Spleen (tissue), 11 donors: Measurements from ENCODE around the gene HOXC11. TPM values are rescaled to one million over a fixed set of nuclear protein-coding genes. Genes with fewer than 3 reads are reported as not detected.

Experiments used
- DNase-seq: peaks from one replicate; pipeline ENCODE4 v3.0.0-alpha.2; 2020
- H3K27ac ChIP-seq, 8 donors: fragments of 200-600 bp; sonication (generic) in 7 of 8; 1 replicate in 4 of 8; 2 replicates in 4 of 8; pipeline versions ENCODE4 v1.5.0 to v1.8.0; 2016 to 2021; ENCODE audit warnings: inconsistent platforms in 4 of 8, mild to moderate bottlenecking in 4 of 8, moderate library complexity in 1 of 8
- H3K27me3 ChIP-seq, 7 donors: fragments of 200-600 bp; sonication (generic) in 6 of 7; replicated peaks in 1 of 7; 1 replicate in 4 of 7; 2 replicates in 3 of 7; pipeline versions ENCODE4 v1.5.0 to v1.8.0; 2016 to 2021; ENCODE audit warnings: inconsistent platforms in 3 of 7, mild to moderate bottlenecking in 1 of 7
- H3K36me3 ChIP-seq, 6 donors: fragments of 200-600 bp; sonication (generic) in 5 of 6; 1 replicate in 4 of 6; 2 replicates in 2 of 6; pipeline versions ENCODE4 v1.5.0 to v1.8.0; 2016 to 2021; ENCODE audit warnings: inconsistent platforms in 2 of 6
- H3K4me1 ChIP-seq, 6 donors: fragments of 200-600 bp; sonication (generic) in 5 of 6; 1 replicate in 3 of 6; 2 replicates in 3 of 6; pipeline versions ENCODE4 v1.5.0 to v1.8.0; 2016 to 2021; ENCODE audit warnings: inconsistent platforms in 3 of 6
- H3K4me3 ChIP-seq, 8 donors: fragments of 200-600 bp; sonication (generic) in 7 of 8; 1 replicate in 4 of 8; 2 replicates in 4 of 8; pipeline versions ENCODE4 v1.5.0 to v1.8.0; 2016 to 2021; ENCODE audit warnings: inconsistent platforms in 4 of 8, mild to moderate bottlenecking in 4 of 8, moderate library complexity in 2 of 8
- H3K9me3 ChIP-seq, 8 donors: fragments of 200-600 bp; sonication (generic) in 7 of 8; 1 replicate in 4 of 8; 2 replicates in 4 of 8; pipeline versions ENCODE4 v1.5.0 to v1.8.0; 2016 to 2021; ENCODE audit warnings: inconsistent platforms in 4 of 8
- CTCF ChIP-seq, 11 experiments: fragments of 200-600 bp in 7 of 11; fragments of 450-650 bp in 4 of 11; sonication (generic) in 4 of 11; IDR thresholded peaks in 8 of 11; conservative IDR thresholded peaks in 3 of 11; 1 replicate in 7 of 11; 2 replicates in 4 of 11; pipeline versions ENCODE4 v1.4.0 to v1.8.0; 2016 to 2021; ENCODE audit warnings: antibody characterized with exemption in 11 of 11, inconsistent platforms in 4 of 11, mild to moderate bottlenecking in 1 of 11
- POLR2A ChIP-seq, 3 donors: fragments of 450-650 bp; IDR thresholded peaks; one replicate each; pipeline ENCODE4 v1.5.1; 2017; ENCODE audit warnings: antibody characterized with exemption in 3 of 3, mild to moderate bottlenecking in 1 of 3
- POLR2AphosphoS5 ChIP-seq, 3 donors: sonication (generic); formaldehyde crosslinking; IDR thresholded peaks; one replicate each; pipeline ENCODE4 v1.5.1; 2017; ENCODE audit warnings: antibody characterized with exemption in 3 of 3
- whole genome bisulfite sequencing, 5 donors: extraction: QIAGEN DNeasy Blood & Tissue Kit in 3 of 5; methylation state at CpG; one replicate each; pipeline versions ENCODE4 v1.1.5 to v1.1.7; 2013 to 2018; 5-methylcytosine and 5-hydroxymethylcytosine counted together
- intact Hi-C: fragments of 100-400 bp; cut with DNase I; formaldehyde crosslinking; loops from one replicate; pipeline ENCODE4 v1.15.0; 2023; ENCODE audit warnings: low total_unique reads
- polyA plus RNA-seq, 3 donors: library from polyadenylated mRNA; stranded (reverse); fragments of 200-250 nt; gene quantifications; one replicate each; pipeline ENCODE4 v1.2.1, GENCODE V29; 2013
- total RNA-seq, 7 donors: library from RNA; depleted of rRNA in 3 of 7; stranded (reverse); fragments of >200 nt in 3 of 7; fragmentation: NEBNext Ultra II Directional in 4 of 7; extraction: Animal tissue kit (Norgen Biotek cat#: 25700) in 4 of 7; gene quantifications; one replicate each; pipeline versions ENCODE4 v1.1.0 to v1.2.1, GENCODE V29; 2016 to 2021
- donor health status: healthy with polysubstance abuse.
- donor health status: DM: no; HTN: no; CAD: no; lungs with moderate emphysema.
- donor health status: DM: no; HTN: no; CAD: no.
- donor health status: Bipolar disorder and iron deficiency.
- donor health status: healthy.
- donor health status: DM: no; HTN: no; CAD: no.
- donor health status: DM: yes; HTN: yes; CAD: no.

The HOXC11 gene
- total and polyA plus RNA-seq, 10 donors = not detected

- H3K36me3 ChIP-seq = no peaks in the 10 kb centered on the region
- TF ChIP-seq CTCF (IDR thresholded peaks at IDR 0.05 in 8 of 11, conservative IDR thresholded peaks at IDR 0.05 in 3 of 11) (no peak), POLR2AphosphoS5 (IDR thresholded peaks at IDR 0.05) (no peak), POLR2A (IDR thresholded peaks at IDR 0.05) (no peak)
- H3K9me3 ChIP-seq = peaks cover 0 to 11% (median 0%) of the 10 kb centered on the region in 8 donors
- no peak overlapping the region for H3K4me3 ChIP-seq
- peak; percentile 31 for DNase-seq
- H3K27ac ChIP-seq = no peak overlapping the region
- peaks cover 24 to 100% (median 100%) of the 10 kb centered on the region in 7 donors for H3K27me3 ChIP-seq
- intact Hi-C loops = no loop called here
- WGBS, 5 donors = 39 to 53% (median 42%) methylated on average over 2 of the region's 2 CpGs
- peaks cover 12 to 34% (median 28%) of the 10 kb centered on the region in 6 donors for H3K4me1 ChIP-seq
Measured at GRCh38 chr12:53971686-53972085, 1.2 kb upstream of the HOXC11 start.

GRCh38 chr12:53972152-53972702, 699 bp upstream of the HOXC11 start:
- no peak overlapping the region for H3K4me3 ChIP-seq
- peaks cover 24 to 100% (median 100%) of the 10 kb centered on the region in 7 donors for H3K27me3 ChIP-seq
- peaks cover 0 to 11% (median 0%) of the 10 kb centered on the region in 8 donors for H3K9me3 ChIP-seq
- WGBS, 5 donors = 26 to 39% (median 29%) methylated on average over 9 of the region's 9 CpGs
- intact Hi-C loops = no loop called here
- TF ChIP-seq POLR2A (IDR thresholded peaks at IDR 0.05) (no peak), CTCF (IDR thresholded peaks at IDR 0.05 in 8 of 11, conservative IDR thresholded peaks at IDR 0.05 in 3 of 11) (no peak), POLR2AphosphoS5 (IDR thresholded peaks at IDR 0.05) (no peak)
- H3K36me3 ChIP-seq = no peaks in the 10 kb centered on the region
- peaks cover 12 to 30% (median 26%) of the 10 kb centered on the region in 6 donors for H3K4me1 ChIP-seq
- H3K27ac ChIP-seq = no peak overlapping the region
- peak; percentile 18 for DNase-seq

- TF ChIP-seq POLR2AphosphoS5 (IDR thresholded peaks at IDR 0.05) (no peak), POLR2A (IDR thresholded peaks at IDR 0.05) (no peak), CTCF (IDR thresholded peaks at IDR 0.05 in 8 of 11, conservative IDR thresholded peaks at IDR 0.05 in 3 of 11) (no peak)
- Histone ChIP-seq H3K27me3 (peaks cover 27 to 100% (median 99%) of the 10 kb centered on the region in 7 donors), H3K9me3 (peaks cover 0 to 11% (median 0%) of the 10 kb centered on the region in 8 donors), H3K36me3 (no peaks in the 10 kb centered on the region), H3K4me1 (peaks cover 12 to 35% (median 26%) of the 10 kb centered on the region in 6 donors), H3K27ac (no peak overlapping the region), H3K4me3 (peak overlapping the region in 1 of 8 donors; percentile 62)
- 4 to 16% (median 4%) methylated on average over 54 to 71 of the region's 71 CpGs for WGBS, 5 donors
- DNase-seq = peak; percentile 62
- intact Hi-C loops = no loop called here
Measured at GRCh38 chr12:53973236-53974042, 513 bp downstream of the HOXC11 start.
